Eye (tissue), 1 donor: Measurements from ENCODE around the gene SLC29A2.
"Not testable (repeated sequence)": the region's sequence is repeated elsewhere in the genome, so short reads cannot be mapped to it uniquely, and the experiment has no call there.

ENCODE experiments used
- DNase-seq: peaks from one replicate; pipeline ENCODE4 v3.0.0-alpha.2; 2015

Gene SLC29A2

GRCh38 chr11:66380264-66380663 lies 8.7 kb upstream of the SLC29A2 start:
- not testable (repeated sequence) for DNase-seq

- DNase-seq = not testable (repeated sequence)
Measured at GRCh38 chr11:66373690-66374287, 2.2 kb upstream of the SLC29A2 start.

- no peak for DNase-seq
Measured at GRCh38 chr11:66373265-66373664, 1.7 kb upstream of the SLC29A2 start.

GRCh38 chr11:66369073-66369894 lies 2.3 kb downstream of the SLC29A2 start:
- no peak for DNase-seq

GRCh38 chr11:66368484-66368883 lies 3.1 kb downstream of the SLC29A2 start:
- no peak for DNase-seq

- no peak for DNase-seq
Measured at GRCh38 chr11:66367561-66368312, 3.8 kb downstream of the SLC29A2 start.

- no peak for DNase-seq
Measured at GRCh38 chr11:66366844-66367477, 4.6 kb downstream of the SLC29A2 start.

- no peak for DNase-seq
Measured at GRCh38 chr11:66365711-66366619, 5.6 kb downstream of the SLC29A2 start.

GRCh38 chr11:66365166-66365565 lies 6.4 kb downstream of the SLC29A2 start:
- DNase-seq = no peak

GRCh38 chr11:66363805-66364535 lies 7.6 kb downstream of the SLC29A2 start:
- DNase-seq = peak; percentile 48

GRCh38 chr11:66363187-66363601 lies 8.4 kb downstream of the SLC29A2 start:
- no peak for DNase-seq

GRCh38 chr11:66362481-66363147 lies 8.9 kb downstream of the SLC29A2 start:
- no peak for DNase-seq

GRCh38 chr11:66361502-66361941 lies 10.0 kb downstream of the SLC29A2 start:
- no peak for DNase-seq

GRCh38 chr11:66360406-66361073 lies 11.0 kb downstream of the SLC29A2 start:
- DNase-seq = no peak

GRCh38 chr11:66359662-66360087 lies 11.9 kb downstream of the SLC29A2 start:
- DNase-seq = no peak

GRCh38 chr11:66350560-66351235 lies 20.9 kb downstream of the SLC29A2 start:
- DNase-seq = not testable (repeated sequence)

GRCh38 chr11:66349084-66349386 lies 22.5 kb downstream of the SLC29A2 start:
- DNase-seq = no peak

GRCh38 chr11:66347425-66348276 lies 23.9 kb downstream of the SLC29A2 start, which contains the start of gene B4GAT1:
B4GAT1 (minus strand) TSS chr11:66347629; CDS start chr11:66347545, 84 bp downstream.
- DNase-seq = peak; percentile 98
